Fibroblast of skin of right quadriceps (primary cell): ENCODE results near the gene MPHOSPH6.
"Not testable (repeated sequence)": the region's sequence is repeated elsewhere in the genome, so short reads cannot be mapped to it uniquely, and the experiment has no call there.

Experiments used
- DNase-seq: peaks from one replicate; pipeline ENCODE4 v3.0.0-alpha.2; 2013

MPHOSPH6 gene

GRCh38 chr16:82167670-82168069, 2.4 kb downstream of the MPHOSPH6 start:
- no peak for DNase-seq

GRCh38 chr16:82160226-82160625, 9.8 kb downstream of the MPHOSPH6 start:
- DNase-seq: no peak

GRCh38 chr16:82157836-82158235, 12.2 kb downstream of the MPHOSPH6 start:
- no peak for DNase-seq

- DNase-seq: no peak
Observed at GRCh38 chr16:82157534-82157812, 12.6 kb downstream of the MPHOSPH6 start.

- DNase-seq: peak; percentile 28
Observed at GRCh38 chr16:82156761-82157533, 13.1 kb downstream of the MPHOSPH6 start.

GRCh38 chr16:82152641-82153112, 17.3 kb downstream of the MPHOSPH6 start:
- peak; percentile 10 for DNase-seq

GRCh38 chr16:82152196-82152595, 17.8 kb downstream of the MPHOSPH6 start:
- DNase-seq: no peak

- DNase-seq: no peak
Observed at GRCh38 chr16:82150549-82150948, 19.5 kb downstream of the MPHOSPH6 start.

- peak; percentile 57 for DNase-seq
Observed at GRCh38 chr16:82149536-82149935, 20.5 kb downstream of the MPHOSPH6 start.

GRCh38 chr16:82147546-82147945, 22.5 kb downstream of the MPHOSPH6 start:
- no peak for DNase-seq

- no peak for DNase-seq
Observed at GRCh38 chr16:82146957-82147356, 23.1 kb downstream of the MPHOSPH6 start.

- no peak for DNase-seq
Observed at GRCh38 chr16:82146556-82146955, 23.5 kb downstream of the MPHOSPH6 start.

- DNase-seq: not testable (repeated sequence)
Observed at GRCh38 chr16:82139286-82139571, 30.8 kb downstream of the MPHOSPH6 start.

GRCh38 chr16:82138478-82139285, 31.3 kb downstream of the MPHOSPH6 start:
- no peak for DNase-seq

GRCh38 chr16:82137822-82138167, 32.2 kb downstream of the MPHOSPH6 start:
- DNase-seq: no peak

- peak; percentile 8 for DNase-seq
Observed at GRCh38 chr16:82136956-82137821, 32.8 kb downstream of the MPHOSPH6 start.

GRCh38 chr16:82135844-82136243, 34.2 kb downstream of the MPHOSPH6 start:
- no peak for DNase-seq

- no peak for DNase-seq
Observed at GRCh38 chr16:82134846-82135245, 35.2 kb downstream of the MPHOSPH6 start.

GRCh38 chr16:82133798-82134197, 36.2 kb downstream of the MPHOSPH6 start:
- no peak for DNase-seq

GRCh38 chr16:82129881-82130280, 40.1 kb downstream of the MPHOSPH6 start:
- DNase-seq: no peak

GRCh38 chr16:82124651-82125050, 45.4 kb downstream of the MPHOSPH6 start:
- no peak for DNase-seq

- no peak for DNase-seq
Observed at GRCh38 chr16:82119405-82119804, 50.6 kb downstream of the MPHOSPH6 start.

GRCh38 chr16:82118749-82119148, 51.3 kb downstream of the MPHOSPH6 start:
- DNase-seq: no peak

GRCh38 chr16:82116535-82116934, 53.5 kb downstream of the MPHOSPH6 start:
- no peak for DNase-seq
